GM23248 (cell line): ENCODE measurements around the gene AP2A2. TPM values are rescaled to one million over a fixed set of nuclear protein-coding genes. Genes with fewer than 3 reads are reported as not detected.

Experiments used
- DNase-seq: peaks from one replicate; pipeline ENCODE4 v3.0.0-alpha.2; 2015
- H2AFZ ChIP-seq: fragments of 200-600 bp; sonication (generic); 2 replicates; pipeline ENCODE4 v1.6.1; 2016; ENCODE audit warnings: antibody characterized with exemption
- H3F3A ChIP-seq: fragments of 200-600 bp; sonication (generic); 2 replicates; pipeline ENCODE4 v1.6.1; 2016; ENCODE audit warnings: mild to moderate bottlenecking, antibody characterized with exemption, mixed run types; ENCODE audit not compliant: insufficient read depth
- H3K27ac ChIP-seq: fragments of 200-600 bp; sonication (generic); 2 replicates; pipeline ENCODE4 v1.5.1; 2016; ENCODE audit warnings: mild to moderate bottlenecking
- H3K27me3 ChIP-seq: fragments of 200-600 bp; sonication (generic); replicated peaks from 2 replicates; pipeline ENCODE4 v1.6.1; 2016; ENCODE audit warnings: mild to moderate bottlenecking; ENCODE audit not compliant: insufficient read depth
- H3K36me3 ChIP-seq: fragments of 200-600 bp; sonication (generic); 2 replicates; pipeline ENCODE4 v1.6.1; 2016; ENCODE audit warnings: low read depth, mild to moderate bottlenecking
- H3K4me1 ChIP-seq: fragments of 200-600 bp; sonication (generic); 2 replicates; pipeline ENCODE4 v1.6.1; 2016; ENCODE audit warnings: mild to moderate bottlenecking; ENCODE audit not compliant: insufficient read depth
- H3K4me2 ChIP-seq: fragments of 200-600 bp; sonication (generic); one replicate; pipeline ENCODE4 v1.6.1; 2016; ENCODE audit warnings: mild to moderate bottlenecking; ENCODE audit not compliant: unreplicated experiment
- H3K4me3 ChIP-seq: fragments of 200-600 bp; sonication (generic); 2 replicates; pipeline ENCODE4 v1.5.1; 2016; ENCODE audit warnings: mild to moderate bottlenecking
- H3K79me2 ChIP-seq: fragments of 200-600 bp; sonication (generic); 2 replicates; pipeline ENCODE4 v1.6.1; 2016; ENCODE audit warnings: mild to moderate bottlenecking; ENCODE audit not compliant: insufficient read depth
- H3K9ac ChIP-seq: fragments of 200-600 bp; sonication (generic); 2 replicates; pipeline ENCODE4 v1.6.1; 2016; ENCODE audit warnings: mild to moderate bottlenecking
- H3K9me2 ChIP-seq: fragments of 200-600 bp; sonication (generic); 2 replicates; pipeline ENCODE4 v1.6.1; 2016; ENCODE audit warnings: mixed run types, mild to moderate bottlenecking, moderate library complexity; ENCODE audit not compliant: insufficient read depth
- H3K9me3 ChIP-seq: fragments of 200-600 bp; sonication (generic); one replicate; pipeline ENCODE4 v1.6.1; 2017; ENCODE audit warnings: low read depth
- H4K20me1 ChIP-seq: fragments of 200-600 bp; sonication (generic); 2 replicates; pipeline ENCODE4 v1.6.0; 2016; ENCODE audit not compliant: insufficient read depth
- EZH2 ChIP-seq: fragments of 200-600 bp; sonication (generic); IDR thresholded peaks from 2 replicates; pipeline ENCODE4 v1.6.1; 2018; ENCODE audit warnings: antibody characterized with exemption, mild to moderate bottlenecking; ENCODE audit not compliant: insufficient read depth, poor library complexity, severe bottlenecking
- EZH2phosphoT487 ChIP-seq: fragments of 200-600 bp; sonication (generic); IDR thresholded peaks from 2 replicates; pipeline ENCODE4 v1.6.1; 2018; ENCODE audit warnings: antibody characterized with exemption, moderate library complexity, mild to moderate bottlenecking, low read depth; ENCODE audit not compliant: insufficient read depth
- WGBS, 2 experiments: methylation state at CpG; one replicate each; pipeline ENCODE4 v1.1.6; 2015 to 2017; ENCODE audit warnings: low lambda C conversion rate in 2 of 2, low coverage in 1 of 2; ENCODE audit errors: missing lambda C conversion rate in 2 of 2; 5-methylcytosine and 5-hydroxymethylcytosine counted together
- in situ Hi-C: fragments of 300-500 bp; cut with MboI; formaldehyde crosslinking; loops from 2 replicates; pipeline ENCODE4 v1.15.0; 2020
- polyA plus RNA-seq: library from polyadenylated mRNA; unstranded; fragments of >200 nt; fragmentation: Nextera tagmentation; extraction: Ambion mirVana; gene quantifications from 2 replicates; pipeline ENCODE4 v1.2.1, GENCODE V29; 2016
- total RNA-seq: library from RNA; depleted of rRNA; stranded (reverse); fragments of >200 nt; shearing (Covaris generic); gene quantifications from 2 replicates; pipeline ENCODE4 v1.2.3, GENCODE V29; 2014

The AP2A2 gene
- total and polyA plus RNA-seq, 2 experiments from 2014 or later, result 31.1 to 38.3 TPM

GRCh38 chr11:945986-946385 is 20.3 kb downstream of the AP2A2 start:
- no peak for TF ChIP-seq EZH2phosphoT487
- no peak for TF ChIP-seq EZH2
- Histone ChIP-seq H3K9ac (no peak overlapping the region), H3K36me3 (no peaks in the 10 kb centered on the region), H2AFZ (no peak overlapping the region), H3K4me1 (peaks cover 26% of the 10 kb centered on the region), H3K4me3 (no peak overlapping the region), H3K9me3 (no peaks in the 10 kb centered on the region), H4K20me1 (no peaks in the 10 kb centered on the region), H3K27me3 (no peaks in the 10 kb centered on the region), H3K4me2 (no peak overlapping the region), H3F3A (0 out of 2 replicates have a peak, but pooled peaks cover 5% of the 10 kb centered on the region), H3K79me2 (peaks cover 100% of the 10 kb centered on the region), H3K27ac (no peak overlapping the region), H3K9me2 (no peaks in the 10 kb centered on the region)
- no peak for DNase-seq
- in situ Hi-C loops, result no loop called here
- WGBS, 2 experiments, result 79 to 82% methylated on average over 9 of the region's 9 CpGs

- H3K4me2 ChIP-seq, result no peak overlapping the region
- H3K9ac ChIP-seq, result no peak overlapping the region
- TF ChIP-seq EZH2 (no peak), EZH2phosphoT487 (no peak)
- H3K27me3 ChIP-seq, result no peaks in the 10 kb centered on the region
- H3F3A ChIP-seq, result 0 out of 2 replicates have a peak, but pooled peaks cover 5% of the 10 kb centered on the region
- H3K4me3 ChIP-seq, result no peak overlapping the region
- no peak for DNase-seq
- 96 to 98% methylated on average over 4 of the region's 4 CpGs for WGBS, 2 experiments
- H2AFZ ChIP-seq, result no peak overlapping the region
- H3K9me2 ChIP-seq, result no peaks in the 10 kb centered on the region
- H3K9me3 ChIP-seq, result no peaks in the 10 kb centered on the region
- H3K79me2 ChIP-seq, result peaks cover 100% of the 10 kb centered on the region
- 0 out of 2 replicates have a peak, but pooled peaks cover 5% of the 10 kb centered on the region for H4K20me1 ChIP-seq
- no peaks in the 10 kb centered on the region for H3K36me3 ChIP-seq
- no peak overlapping the region for H3K27ac ChIP-seq
- H3K4me1 ChIP-seq, result peaks cover 17% of the 10 kb centered on the region
- in situ Hi-C loops, result no loop called here
Observed at GRCh38 chr11:947744-948143, 22.1 kb downstream of the AP2A2 start.

DNA sequence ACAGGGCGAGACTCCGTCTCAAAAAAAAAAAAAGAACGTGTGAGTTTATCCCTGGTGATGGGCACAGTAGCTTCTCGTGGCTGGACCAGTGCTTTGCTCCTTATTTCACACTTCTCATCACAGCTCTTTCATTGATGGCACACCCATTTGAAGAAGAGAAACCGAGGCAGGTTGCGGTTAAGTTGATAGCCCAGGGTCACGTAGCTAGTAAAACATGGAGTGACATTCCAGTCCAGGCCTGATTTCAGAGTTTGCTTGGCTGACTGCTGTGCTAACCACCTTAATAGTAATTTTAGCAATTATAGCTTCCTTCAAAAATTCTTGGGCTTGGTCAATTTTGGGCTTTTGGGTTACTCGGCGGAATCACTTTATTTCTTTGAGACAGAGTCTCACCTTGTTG is 25.8 kb downstream of the AP2A2 start:
- Histone ChIP-seq H3K9me2 (no peaks in the 10 kb centered on the region), H3K79me2 (peaks cover 100% of the 10 kb centered on the region), H3K9me3 (no peaks in the 10 kb centered on the region), H3K27ac (no peak overlapping the region), H2AFZ (no peak overlapping the region), H3K4me1 (no peaks in the 10 kb centered on the region), H3K4me3 (no peak overlapping the region), H4K20me1 (peaks cover 8% of the 10 kb centered on the region; the same call in 1 of the 2 replicates), H3F3A (no peaks in the 10 kb centered on the region), H3K9ac (no peak overlapping the region), H3K36me3 (no peaks in the 10 kb centered on the region; the same call in 1 of the 2 replicates), H3K4me2 (no peak overlapping the region), H3K27me3 (no peaks in the 10 kb centered on the region)
- no peak for DNase-seq
- TF ChIP-seq EZH2 (no peak), EZH2phosphoT487 (no peak)
- WGBS, 2 experiments, result 88 to 91% methylated on average over 9 of the region's 9 CpGs
- in situ Hi-C loops, result no loop called here

GRCh38 chr11:952406-953385 is 27.0 kb downstream of the AP2A2 start:
- Histone ChIP-seq H3K9me3 (no peaks in the 10 kb centered on the region), H3K9ac (no peak overlapping the region), H3K4me3 (no peak overlapping the region), H3F3A (no peaks in the 10 kb centered on the region), H3K9me2 (no peaks in the 10 kb centered on the region), H3K4me1 (no peaks in the 10 kb centered on the region), H3K79me2 (peaks cover 100% of the 10 kb centered on the region), H3K27me3 (no peaks in the 10 kb centered on the region), H3K4me2 (no peak overlapping the region), H4K20me1 (peaks cover 12% of the 10 kb centered on the region; the same call in 1 of the 2 replicates), H3K27ac (peak overlapping the region; percentile 24; the same call in 1 of the 2 replicates), H2AFZ (no peak overlapping the region), H3K36me3 (no peaks in the 10 kb centered on the region; the same call in 1 of the 2 replicates)
- in situ Hi-C loops, result no loop called here
- TF ChIP-seq EZH2 (no peak), EZH2phosphoT487 (no peak)
- 84 to 88% methylated on average over 18 of the region's 18 CpGs for WGBS, 2 experiments
- peak; percentile 51 for DNase-seq
